Measurements from ENCODE around the gene FOXP1.

FOXP1 gene

DNA sequence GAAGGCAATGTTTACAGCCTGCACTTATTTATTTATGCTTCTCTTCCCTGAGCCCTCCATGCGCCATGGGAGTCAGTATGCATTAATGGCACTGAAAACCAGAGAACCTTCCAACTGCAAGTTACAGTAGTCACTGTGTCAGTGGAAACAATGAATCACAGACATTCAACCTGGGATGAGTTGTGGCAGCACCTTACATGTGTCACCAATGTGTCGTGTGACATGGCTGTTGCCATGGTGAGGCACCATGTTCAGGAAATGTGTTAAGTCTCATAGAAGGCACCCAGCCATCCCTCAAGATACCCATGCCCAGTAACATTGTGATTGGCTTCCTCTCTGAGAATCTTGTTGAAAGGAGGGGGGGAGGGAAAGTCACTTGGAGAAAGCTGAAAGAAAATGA is 105.0 kb downstream of the FOXP1 start:
- DNase-seq, result no peak

GRCh38 chr3:71476950-71477349 is 106.6 kb downstream of the FOXP1 start:
- DNase-seq, result no peak

DNA sequence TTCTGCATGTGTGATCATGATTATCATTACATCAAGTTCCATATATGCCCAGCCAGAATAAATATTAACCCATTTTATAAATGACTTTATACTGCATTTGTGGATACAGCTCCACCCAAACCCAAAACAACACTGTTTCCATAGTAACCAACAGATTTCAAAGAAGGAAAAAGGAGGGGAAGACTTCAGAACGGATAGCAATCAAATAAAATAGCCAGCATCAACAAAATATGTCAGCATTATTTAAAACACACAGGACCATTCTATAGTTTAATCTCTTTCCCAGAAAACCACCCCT is 114.4 kb downstream of the FOXP1 start:
- DNase-seq, result no peak

GRCh38 chr3:71468311-71469137 is 115.0 kb downstream of the FOXP1 start:
- DNase-seq, result no peak

DNA sequence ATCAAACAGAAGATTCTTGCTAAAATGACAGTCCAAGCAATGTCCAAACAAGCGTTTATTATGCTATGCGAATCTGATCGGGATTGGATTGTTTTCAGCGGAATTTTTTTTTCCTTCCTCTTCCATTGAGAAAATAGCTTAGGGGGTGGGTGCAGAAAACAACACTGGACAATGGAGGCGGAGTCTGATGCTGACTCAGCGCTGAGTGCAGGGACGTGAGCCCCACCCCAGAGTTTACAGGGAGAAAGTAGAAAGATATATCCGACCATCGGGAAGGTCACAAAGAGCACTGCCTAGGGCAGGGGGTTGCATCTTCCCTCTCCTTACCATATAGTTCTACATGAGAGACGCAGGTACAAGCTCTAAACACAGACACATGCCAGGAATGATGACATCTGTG is 117.0 kb downstream of the FOXP1 start:
- peak in 1 of 2 donors; percentile 33 for DNase-seq

GRCh38 chr3:71465371-71466036 is 118.0 kb downstream of the FOXP1 start:
- no peak for DNase-seq

GRCh38 chr3:71464613-71465012 is 118.9 kb downstream of the FOXP1 start:
- no peak for DNase-seq

GRCh38 chr3:71463617-71464016 is 119.9 kb downstream of the FOXP1 start:
- DNase-seq, result no peak

DNA sequence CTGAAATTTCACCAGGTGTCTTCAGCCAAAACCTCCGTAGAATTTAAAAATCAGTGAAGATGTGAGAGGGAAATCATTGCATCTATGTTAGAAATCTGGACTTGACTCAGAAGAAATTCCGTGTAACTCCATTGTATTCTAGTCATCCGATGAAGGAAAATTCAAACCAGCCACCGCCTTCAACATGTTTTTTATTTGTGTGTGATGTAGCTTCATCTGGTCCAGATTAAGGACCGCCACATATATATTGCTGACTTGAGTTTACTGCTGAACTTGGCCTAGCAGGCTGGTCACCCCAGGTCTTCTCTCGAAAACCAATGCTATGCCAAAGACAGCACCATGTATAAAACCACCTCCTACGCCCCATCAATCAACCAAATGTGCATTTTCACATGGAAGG is 120.9 kb downstream of the FOXP1 start:
- DNase-seq, result no peak

- DNase-seq, result no peak
Measured at GRCh38 chr3:71461749-71462483, 121.6 kb downstream of the FOXP1 start.

DNA sequence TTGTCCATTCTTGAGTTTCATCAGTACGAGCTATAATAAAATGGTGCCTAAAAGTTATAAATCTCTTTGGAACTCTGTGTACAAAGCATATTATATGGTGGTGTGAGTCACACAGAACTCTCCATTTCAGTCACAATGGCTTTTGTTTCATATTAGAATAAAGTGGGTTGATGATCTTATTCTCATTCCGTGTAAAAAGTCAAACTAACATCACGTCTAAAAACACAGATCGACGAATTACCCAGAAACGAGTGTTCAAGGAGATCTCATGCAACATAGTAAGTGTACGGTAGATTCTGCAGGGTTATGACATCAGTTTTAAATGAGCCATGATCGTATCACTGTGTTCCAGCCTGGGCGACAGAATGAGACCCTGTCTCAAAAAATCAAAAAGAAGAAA is 122.4 kb downstream of the FOXP1 start:
- DNase-seq, result no peak

GRCh38 chr3:71458895-71459294 is 124.6 kb downstream of the FOXP1 start:
- DNase-seq, result no peak

GRCh38 chr3:71456826-71457225 is 126.7 kb downstream of the FOXP1 start:
- no peak for DNase-seq

GRCh38 chr3:71456156-71456555 is 127.4 kb downstream of the FOXP1 start:
- DNase-seq, result no peak

DNA sequence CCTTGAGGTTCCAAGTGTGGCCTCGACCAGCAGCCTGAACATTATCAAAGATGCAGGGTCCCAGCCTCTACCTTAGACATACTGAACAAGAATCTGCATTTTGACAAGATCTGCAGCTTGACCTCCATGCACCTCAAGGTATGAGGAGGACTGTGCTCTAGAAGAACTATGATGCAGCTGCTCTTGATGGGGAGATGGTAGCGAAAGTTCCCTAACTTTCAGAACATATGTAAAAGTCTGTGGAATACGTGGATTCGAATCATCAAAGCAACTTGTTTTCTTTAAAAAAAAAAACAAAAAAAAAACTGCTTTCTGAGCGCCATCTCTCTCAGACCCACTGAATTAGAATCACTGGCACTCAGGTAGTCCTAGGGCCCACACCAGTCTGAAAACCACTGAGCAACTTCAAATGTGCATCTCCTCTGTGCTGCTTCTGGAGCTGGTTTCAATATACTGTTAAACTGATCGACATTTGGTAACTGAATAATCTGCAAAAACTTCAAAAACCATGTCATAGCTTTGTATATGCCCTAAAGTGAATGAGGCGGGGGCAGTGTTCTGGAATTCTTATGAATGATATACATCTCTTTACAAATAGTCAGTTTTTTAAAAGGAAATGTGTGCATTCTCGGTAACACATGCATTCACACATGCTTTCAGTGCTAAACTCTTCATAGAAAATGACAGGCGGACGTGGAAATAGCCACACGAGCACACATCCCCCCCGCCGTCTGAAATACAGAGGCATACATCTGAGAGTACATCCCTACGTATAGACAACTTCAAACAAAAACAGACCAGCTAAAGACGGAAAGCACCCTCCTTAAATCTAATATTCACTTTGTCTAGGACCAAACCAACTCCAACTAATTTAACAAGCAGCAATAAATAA is 128.8 kb downstream of the FOXP1 start:
- no peak for DNase-seq

GRCh38 chr3:71453822-71454511 is 129.6 kb downstream of the FOXP1 start:
- no peak for DNase-seq

DNA sequence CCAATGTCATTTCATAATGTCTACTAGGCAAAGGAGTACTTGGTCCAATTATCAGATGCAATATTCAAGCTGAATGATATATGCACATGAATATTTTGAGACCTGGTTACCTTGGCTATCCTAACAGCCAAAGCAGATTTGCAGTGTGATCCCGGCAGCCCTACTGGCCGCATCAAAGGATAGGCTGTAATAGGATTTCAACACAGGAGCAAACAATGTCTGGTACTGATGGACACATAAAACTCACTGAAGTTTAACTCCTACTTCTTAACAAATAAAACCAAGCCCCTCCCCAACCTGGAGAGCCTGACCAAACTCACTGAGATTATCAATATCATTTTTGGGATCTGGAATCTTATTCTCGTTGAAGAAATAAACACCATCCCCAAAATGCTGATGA is 130.2 kb downstream of the FOXP1 start:
- DNase-seq, result no peak

DNA sequence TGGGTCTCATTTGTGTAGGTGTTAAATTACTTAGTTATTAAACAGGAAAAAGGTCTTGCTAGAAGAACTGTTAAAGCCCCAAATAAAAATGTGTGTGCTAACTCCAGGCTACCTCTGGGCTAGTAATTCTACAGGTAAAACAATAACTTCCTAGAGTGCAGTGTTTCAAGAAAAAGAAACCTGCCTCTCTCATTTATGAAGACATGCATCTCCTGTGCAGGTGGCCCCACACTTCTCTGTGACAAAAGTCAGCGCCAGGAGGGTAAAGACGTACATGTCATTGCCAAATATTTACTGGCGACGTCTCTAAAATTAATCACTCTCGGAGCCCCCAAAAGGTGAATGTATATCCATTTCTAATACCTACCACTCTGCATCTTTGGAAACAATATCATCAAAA is 131.7 kb downstream of the FOXP1 start:
- no peak for DNase-seq

DNA sequence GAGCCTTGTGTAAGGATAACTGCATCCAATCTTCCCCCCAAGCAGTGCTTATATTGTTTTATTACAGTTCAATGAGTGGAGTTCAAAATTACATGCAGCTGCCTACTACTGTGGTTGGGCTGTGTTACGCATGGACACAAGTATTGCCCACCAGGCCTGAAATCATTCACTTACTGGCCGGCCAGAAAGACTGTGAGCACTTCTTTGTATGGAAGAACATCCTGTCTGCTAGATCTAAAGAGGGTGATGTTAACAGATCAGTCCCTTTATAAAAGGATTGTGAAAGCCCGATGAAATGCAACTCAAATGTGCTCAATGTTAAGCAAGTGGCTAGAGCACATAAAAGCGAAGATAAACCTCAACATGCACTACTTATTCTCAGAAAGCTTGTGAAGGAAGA is 132.5 kb downstream of the FOXP1 start:
- DNase-seq, result no peak

- DNase-seq, result no peak
Measured at GRCh38 chr3:71450162-71450561, 133.4 kb downstream of the FOXP1 start.

GRCh38 chr3:71447803-71448202 is 135.7 kb downstream of the FOXP1 start:
- no peak for DNase-seq

- DNase-seq, result no peak
Measured at GRCh38 chr3:71447197-71447596, 136.3 kb downstream of the FOXP1 start.
